SK-N-MC (cell line): ENCODE data around the gene WARS2.

ENCODE experiments used
- EZH2 ChIP-seq: fragments of 200-600 bp; sonication (generic); IDR thresholded peaks from one replicate; pipeline ENCODE4 v1.6.1; 2017; ENCODE audit warnings: antibody characterized with exemption
- FOXP2 ChIP-seq: optimal IDR thresholded peaks from 2 replicates; pipeline ENCODE3; 2011; ENCODE audit warnings: mild to moderate bottlenecking, moderate library complexity; ENCODE audit not compliant: insufficient read depth; ENCODE audit errors: extremely low read length, control extremely low read depth
- POLR2AphosphoS5 ChIP-seq: IDR thresholded peaks from 2 replicates; pipeline ENCODE4 v1.6.1; 2012; ENCODE audit warnings: mild to moderate bottlenecking, low read depth, low read length, borderline replicate concordance

DNA sequence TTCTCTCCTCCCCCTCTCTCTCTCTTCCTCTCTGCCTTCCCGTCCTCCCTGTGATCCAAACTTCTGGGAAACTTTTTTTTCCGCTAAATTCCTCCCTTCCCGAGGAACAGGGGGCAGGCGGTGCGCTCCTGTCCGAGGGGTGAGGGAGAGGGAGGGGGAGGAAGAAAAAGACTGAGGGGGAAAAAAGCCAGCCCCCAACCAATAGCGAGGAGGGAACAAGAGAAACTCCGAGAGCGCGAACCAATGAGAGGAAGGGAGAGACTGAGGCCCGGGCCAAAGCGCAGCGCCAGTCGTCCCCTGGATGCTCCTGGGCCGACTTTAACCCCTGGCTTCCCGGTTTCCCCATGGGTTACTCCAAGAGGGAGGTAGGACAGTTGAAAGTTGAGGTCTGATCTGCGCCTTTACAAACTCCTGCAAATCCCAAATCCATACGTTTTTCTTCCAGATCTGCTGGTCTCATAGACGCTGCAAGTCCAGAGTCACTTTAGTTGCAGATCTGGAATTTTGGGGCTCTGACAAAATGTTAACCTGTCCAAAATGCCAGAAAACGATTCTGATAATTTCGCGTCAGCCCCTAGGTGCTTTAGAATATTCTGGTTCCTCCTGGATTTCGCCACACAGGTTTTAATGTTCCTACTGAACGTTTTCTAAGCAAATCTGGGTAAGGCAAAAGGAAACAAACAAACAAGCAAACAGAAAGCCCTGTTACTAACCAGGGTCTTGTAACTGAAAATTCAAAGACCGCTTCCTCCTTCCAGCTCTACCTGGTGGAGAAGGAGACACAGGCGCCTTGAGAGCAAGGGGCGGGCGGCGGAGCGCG is 152.1 kb downstream of the WARS2 start, which contains the start of gene TBX15:
- TF ChIP-seq POLR2AphosphoS5 (no peak), EZH2 (no peak), FOXP2 (no peak)
